Keratinocyte (primary cell): ENCODE results near the gene SFRP4. TPM values are rescaled to one million over a fixed set of nuclear protein-coding genes. Genes with fewer than 3 reads are reported as not detected.

Source experiments
- DNase-seq: peaks from one replicate; pipeline ENCODE4 v3.0.0-alpha.2; 2011; ENCODE audit warnings: low read depth, missing footprints, low spot score
- FAIRE-seq: peaks from 2 replicates; lab custom pipeline; 2011; peaks lifted over from hg19 to GRCh38; lab: Jason Lieb, UNC
- H2AFZ ChIP-seq: 2 replicates; pipeline ENCODE4 v1.6.0; 2012; ENCODE audit warnings: low read length, control low read depth, inconsistent platforms; ENCODE audit not compliant: control insufficient read depth
- H3K27ac ChIP-seq: 2 replicates; pipeline ENCODE4 v1.5.1; 2011; ENCODE audit warnings: low read length; ENCODE audit not compliant: control insufficient read depth, insufficient read depth
- H3K27me3 ChIP-seq: 3 replicates; pipeline ENCODE4 v1.6.0; 2011; ENCODE audit warnings: low read length; ENCODE audit not compliant: control insufficient read depth, insufficient read depth; ENCODE audit errors: extremely low read depth
- H3K36me3 ChIP-seq, 2 experiments: 2 replicates in 1 of 2; 3 replicates in 1 of 2; pipeline ENCODE4 v1.5.1; 2011; ENCODE audit warnings: low read length in 2 of 2, mild to moderate bottlenecking in 1 of 2; ENCODE audit not compliant: control insufficient read depth in 2 of 2, insufficient read depth in 2 of 2; ENCODE audit errors: extremely low read depth in 1 of 2
- H3K4me1 ChIP-seq: 3 replicates; pipeline ENCODE4 v1.5.1; 2011; ENCODE audit warnings: low read length; ENCODE audit not compliant: control insufficient read depth, insufficient read depth; ENCODE audit errors: extremely low read depth
- H3K4me2 ChIP-seq: 3 replicates; pipeline ENCODE4 v1.6.0; 2011; ENCODE audit warnings: low read depth, low read length; ENCODE audit not compliant: control insufficient read depth, insufficient read depth; ENCODE audit errors: extremely low read depth
- H3K4me3 ChIP-seq, 3 experiments: fragments of 200-600 bp in 1 of 3; sonication (generic) in 1 of 3; 2 replicates in 2 of 3; 3 replicates in 1 of 3; pipeline ENCODE4 v1.5.1; 2011 to 2016; ENCODE audit warnings: low read length in 3 of 3, mild to moderate bottlenecking in 3 of 3, control low read depth in 2 of 3, inconsistent platforms in 1 of 3, low read depth in 1 of 3, mixed read lengths in 1 of 3, mixed run types in 1 of 3, moderate library complexity in 1 of 3; ENCODE audit not compliant: control insufficient read depth in 2 of 3, insufficient read depth in 2 of 3; ENCODE audit errors: extremely low read depth in 1 of 3
- H3K79me2 ChIP-seq: 2 replicates; pipeline ENCODE4 v1.6.0; 2012; ENCODE audit warnings: low read length; ENCODE audit not compliant: control insufficient read depth, insufficient read depth
- H3K9ac ChIP-seq: 3 replicates; pipeline ENCODE4 v1.6.0; 2011; ENCODE audit warnings: low read length; ENCODE audit not compliant: control insufficient read depth, insufficient read depth; ENCODE audit errors: extremely low read depth
- H3K9me1 ChIP-seq: 3 replicates; pipeline ENCODE4 v1.6.0; 2011; ENCODE audit warnings: low read length; ENCODE audit not compliant: control insufficient read depth, insufficient read depth; ENCODE audit errors: extremely low read depth
- H3K9me3 ChIP-seq: 2 replicates; pipeline ENCODE4 v1.5.1; 2012; ENCODE audit warnings: low read depth, low read length; ENCODE audit not compliant: control insufficient read depth
- H4K20me1 ChIP-seq: 3 replicates; pipeline ENCODE4 v1.6.0; 2011; ENCODE audit warnings: low read length; ENCODE audit not compliant: control insufficient read depth, insufficient read depth; ENCODE audit errors: extremely low read depth
- EZH2 ChIP-seq: IDR thresholded peaks from one replicate; pipeline ENCODE4 v1.6.1; 2012; ENCODE audit warnings: inconsistent platforms, mild to moderate bottlenecking, low read length, moderate library complexity
- dilution Hi-C: fragments of 300-500 bp; cut with MboI; formaldehyde crosslinking; loops from one replicate; pipeline ENCODE4 v1.7.0; 2020; ENCODE audit warnings: low sequenced_read_pairs; ENCODE audit not compliant: extremely low pct_ligation_motif_present
- polyA plus RNA-seq, 5 experiments: library from polyadenylated mRNA; depleted of rRNA in 3 of 5; stranded (reverse) in 3 of 5; stranded (forward) in 1 of 5; unstranded in 1 of 5; fragments of >200 nt; gene quantifications; 1 replicate in 1 of 5; 2 replicates in 3 of 5; 3 replicates in 1 of 5; pipeline versions ENCODE4 v1.2.1 to v1.2.3, GENCODE V29; 2011 to 2012; ENCODE audit warnings: missing spikeins in 2 of 5, low read depth in 1 of 5, low replicate concordance in 1 of 5
- TF ChIP-seq, protein P1 (sequence below), 3 experiments: IDR thresholded peaks in 1 of 3; conservative IDR thresholded peaks in 1 of 3; optimal IDR thresholded peaks in 1 of 3; 2 replicates in 2 of 3; 3 replicates in 1 of 3; pipeline versions ENCODE3 to v1.5.1; 2011; ENCODE audit warnings: low read length in 3 of 3, mild to moderate bottlenecking in 3 of 3, moderate library complexity in 2 of 3, control low read depth in 1 of 3, inconsistent platforms in 1 of 3; ENCODE audit not compliant: insufficient read depth in 2 of 3; ENCODE audit errors: extremely low read depth in 1 of 3

SFRP4 gene
- polyA plus RNA-seq, 1 donor (not counting 4 experiments of a cell fraction or from before 2014, with no cell fraction given): not detected

DNA sequence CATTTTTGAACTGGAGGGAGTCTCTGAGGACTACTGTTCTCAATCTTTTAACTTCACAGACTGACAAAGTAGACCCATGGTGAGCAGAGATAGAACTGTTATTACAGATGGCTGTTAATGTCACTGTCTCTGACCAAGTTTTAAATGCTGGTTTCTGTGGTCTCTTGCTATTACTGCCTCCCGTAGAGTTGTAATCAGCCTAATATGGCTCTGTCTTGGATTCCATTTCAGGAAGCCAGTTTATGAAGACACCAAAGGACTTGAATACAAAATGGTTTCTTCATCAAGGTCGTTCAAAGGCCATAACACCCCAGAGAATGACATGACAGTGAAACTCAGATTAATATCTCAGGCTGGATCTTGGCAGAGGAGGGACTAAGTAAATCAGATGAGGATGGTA lies 3.9 kb downstream of the SFRP4 start:
- dilution Hi-C loops: no loop called here

DNA sequence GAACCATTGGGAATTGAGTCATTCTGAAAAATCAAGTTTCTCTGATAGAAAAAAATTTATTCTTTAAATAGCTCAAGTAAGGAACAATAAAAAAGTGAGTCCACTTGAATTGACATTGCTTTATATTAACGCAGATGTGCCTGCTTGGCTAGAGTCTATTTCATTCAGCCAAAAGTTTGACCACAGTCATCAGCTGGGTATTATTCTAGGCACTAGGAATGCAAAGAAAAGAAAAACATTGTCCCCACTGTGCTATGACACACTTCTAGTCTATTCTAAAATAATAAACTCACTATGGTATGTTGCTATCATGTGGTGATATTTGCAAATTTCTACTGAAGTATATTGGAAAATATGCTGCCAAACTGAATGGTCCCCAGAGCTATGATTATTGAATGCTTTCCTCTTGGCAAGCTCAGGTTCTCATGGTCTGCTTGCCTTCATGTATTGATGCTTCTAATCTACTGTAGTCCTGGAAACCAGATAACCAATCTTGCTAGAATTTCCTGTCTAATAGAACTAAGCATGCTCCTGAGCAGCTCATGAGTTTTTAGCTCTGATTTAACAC lies 8.3 kb downstream of the SFRP4 start:
- no peak for FAIRE-seq
- H3K4me1 ChIP-seq: no peaks in the 10 kb centered on the region
- H3K9ac ChIP-seq: no peak overlapping the region
- H3K36me3 ChIP-seq: no peaks in the 10 kb centered on the region
- DNase-seq: no peak
- no peak overlapping the region for H2AFZ ChIP-seq
- no peak for TF ChIP-seq EZH2
- TF ChIP-seq, protein P1, sequence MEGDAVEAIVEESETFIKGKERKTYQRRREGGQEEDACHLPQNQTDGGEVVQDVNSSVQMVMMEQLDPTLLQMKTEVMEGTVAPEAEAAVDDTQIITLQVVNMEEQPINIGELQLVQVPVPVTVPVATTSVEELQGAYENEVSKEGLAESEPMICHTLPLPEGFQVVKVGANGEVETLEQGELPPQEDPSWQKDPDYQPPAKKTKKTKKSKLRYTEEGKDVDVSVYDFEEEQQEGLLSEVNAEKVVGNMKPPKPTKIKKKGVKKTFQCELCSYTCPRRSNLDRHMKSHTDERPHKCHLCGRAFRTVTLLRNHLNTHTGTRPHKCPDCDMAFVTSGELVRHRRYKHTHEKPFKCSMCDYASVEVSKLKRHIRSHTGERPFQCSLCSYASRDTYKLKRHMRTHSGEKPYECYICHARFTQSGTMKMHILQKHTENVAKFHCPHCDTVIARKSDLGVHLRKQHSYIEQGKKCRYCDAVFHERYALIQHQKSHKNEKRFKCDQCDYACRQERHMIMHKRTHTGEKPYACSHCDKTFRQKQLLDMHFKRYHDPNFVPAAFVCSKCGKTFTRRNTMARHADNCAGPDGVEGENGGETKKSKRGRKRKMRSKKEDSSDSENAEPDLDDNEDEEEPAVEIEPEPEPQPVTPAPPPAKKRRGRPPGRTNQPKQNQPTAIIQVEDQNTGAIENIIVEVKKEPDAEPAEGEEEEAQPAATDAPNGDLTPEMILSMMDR (optimal IDR thresholded peaks at IDR 0.05 in 1 of 3, IDR thresholded peaks at IDR 0.05 in 1 of 3, conservative IDR thresholded peaks at IDR 0.05 in 1 of 3; ENCODE audit: extremely low read depth in 1 of 3, insufficient read depth in 2 of 3, low read length in 3 of 3): no peak
- no peaks in the 10 kb centered on the region for H3K9me1 ChIP-seq
- H3K27me3 ChIP-seq: no peaks in the 10 kb centered on the region
- H3K79me2 ChIP-seq: no peaks in the 10 kb centered on the region
- dilution Hi-C loops: no loop called here
- H3K4me2 ChIP-seq: no peak overlapping the region
- H4K20me1 ChIP-seq: no peaks in the 10 kb centered on the region
- H3K27ac ChIP-seq: no peak overlapping the region
- H3K4me3 ChIP-seq: no peak overlapping the region
- H3K9me3 ChIP-seq: no peaks in the 10 kb centered on the region

More for the DNA sequence above, 3.9 kb downstream of the SFRP4 start:
- TF ChIP-seq EZH2: no peak
- TF ChIP-seq, protein P1 (optimal IDR thresholded peaks at IDR 0.05 in 1 of 3, IDR thresholded peaks at IDR 0.05 in 1 of 3, conservative IDR thresholded peaks at IDR 0.05 in 1 of 3; ENCODE audit: extremely low read depth in 1 of 3, insufficient read depth in 2 of 3, low read length in 3 of 3): no peak
- Histone ChIP-seq H4K20me1 (no peaks in the 10 kb centered on the region), H3K79me2 (no peaks in the 10 kb centered on the region), H3K4me2 (no peak overlapping the region), H3K4me1 (no peaks in the 10 kb centered on the region), H3K36me3 (no peaks in the 10 kb centered on the region), H3K27ac (no peak overlapping the region), H2AFZ (no peak overlapping the region), H3K4me3 (no peak overlapping the region), H3K9me3 (no peaks in the 10 kb centered on the region), H3K27me3 (peaks cover 12% of the 10 kb centered on the region), H3K9ac (no peak overlapping the region), H3K9me1 (no peaks in the 10 kb centered on the region)
- FAIRE-seq: no peak
- DNase-seq: no peak
